Tibial nerve (tissue), 4 donors: ENCODE data around the gene FBXW5. TPM values are rescaled to one million over a fixed set of nuclear protein-coding genes. Genes with fewer than 3 reads are reported as not detected.
A peak's percentile ranks its signal among the peaks of the same experiment; 100 is the strongest.

ENCODE experiments used
- DNase-seq, 2 donors: peaks; one replicate each; pipeline ENCODE4 v3.0.0-alpha.2; 2019; ENCODE audit warnings: low spot score in 2 of 2
- H3K27ac ChIP-seq, 4 donors: fragments of 200-600 bp; sonication (generic) in 3 of 4; one replicate each; pipeline ENCODE4 v1.5.1; 2017 to 2019; ENCODE audit warnings: mild to moderate bottlenecking in 1 of 4
- H3K27me3 ChIP-seq, 2 donors: fragments of 200-600 bp; sonication (generic) in 1 of 2; one replicate each; pipeline versions ENCODE4 v1.5.1 to v1.6.0; 2017 to 2019
- H3K36me3 ChIP-seq, 3 donors: fragments of 200-600 bp; sonication (generic); one replicate each; pipeline ENCODE4 v1.5.1; 2018 to 2019
- H3K4me1 ChIP-seq, 4 donors: fragments of 200-600 bp; sonication (generic) in 3 of 4; one replicate each; pipeline ENCODE4 v1.5.1; 2017 to 2019
- H3K4me3 ChIP-seq, 4 donors: fragments of 200-600 bp; sonication (generic) in 3 of 4; one replicate each; pipeline ENCODE4 v1.5.1; 2017 to 2019; ENCODE audit warnings: mild to moderate bottlenecking in 1 of 4, moderate library complexity in 1 of 4
- H3K9me3 ChIP-seq, 4 donors: fragments of 200-600 bp; sonication (generic) in 3 of 4; one replicate each; pipeline ENCODE4 v1.5.1; 2017 to 2019
- EP300 ChIP-seq, 2 donors: sonication (generic); formaldehyde crosslinking; IDR thresholded peaks; one replicate each; pipeline ENCODE4 v1.6.1; 2017; ENCODE audit warnings: antibody characterized with exemption in 2 of 2, mild to moderate bottlenecking in 1 of 2
- POLR2A ChIP-seq, 2 donors: fragments of 450-650 bp; IDR thresholded peaks; one replicate each; pipeline ENCODE4 v1.6.1; 2017; ENCODE audit warnings: antibody characterized with exemption in 2 of 2, mild to moderate bottlenecking in 2 of 2, moderate library complexity in 2 of 2
- WGBS, 2 donors: methylation state at CpG; one replicate each; pipeline ENCODE4 v1.1.5; 2018; 5-methylcytosine and 5-hydroxymethylcytosine counted together
- total RNA-seq, 4 donors: library from RNA; depleted of rRNA; stranded (reverse); fragments of >200 nt; gene quantifications; one replicate each; pipeline ENCODE4 v1.1.0, GENCODE V29; 2016
- TF ChIP-seq, protein P1 (sequence below), 5 experiments: fragments of 200-600 bp in 3 of 5; fragments of 450-650 bp in 2 of 5; sonication (generic) in 3 of 5; IDR thresholded peaks; one replicate each; pipeline ENCODE4 v1.5.1; 2016 to 2019; ENCODE audit warnings: antibody characterized with exemption in 5 of 5, mild to moderate bottlenecking in 3 of 5, moderate library complexity in 2 of 5

Gene FBXW5
- total RNA-seq, 4 donors from 2014 or later: 138 to 227 (median 193) TPM

DNA sequence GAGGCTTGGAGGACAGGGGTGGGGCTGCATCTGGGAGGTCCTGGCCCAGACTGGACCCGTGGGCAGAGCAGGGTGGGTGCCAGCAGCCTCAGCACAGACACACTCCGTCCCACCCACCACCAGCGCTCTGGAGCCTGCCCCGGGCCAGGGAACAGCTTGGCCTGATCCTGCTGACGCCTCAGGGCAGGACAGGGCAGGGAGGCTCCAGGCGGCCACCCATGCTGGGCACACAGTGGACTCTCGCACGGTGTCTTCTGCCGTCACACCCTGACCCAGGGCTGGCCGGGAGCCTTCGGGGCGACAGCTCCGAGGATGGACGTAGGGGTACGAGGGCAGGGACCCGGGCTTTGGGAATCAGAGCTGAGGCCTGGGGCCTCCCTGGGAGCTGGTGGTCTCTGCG, 24.6 kb upstream of the FBXW5 start:
- 54 to 70% methylated on average over 2 to 17 of the region's 17 CpGs for WGBS, 2 donors

DNA sequence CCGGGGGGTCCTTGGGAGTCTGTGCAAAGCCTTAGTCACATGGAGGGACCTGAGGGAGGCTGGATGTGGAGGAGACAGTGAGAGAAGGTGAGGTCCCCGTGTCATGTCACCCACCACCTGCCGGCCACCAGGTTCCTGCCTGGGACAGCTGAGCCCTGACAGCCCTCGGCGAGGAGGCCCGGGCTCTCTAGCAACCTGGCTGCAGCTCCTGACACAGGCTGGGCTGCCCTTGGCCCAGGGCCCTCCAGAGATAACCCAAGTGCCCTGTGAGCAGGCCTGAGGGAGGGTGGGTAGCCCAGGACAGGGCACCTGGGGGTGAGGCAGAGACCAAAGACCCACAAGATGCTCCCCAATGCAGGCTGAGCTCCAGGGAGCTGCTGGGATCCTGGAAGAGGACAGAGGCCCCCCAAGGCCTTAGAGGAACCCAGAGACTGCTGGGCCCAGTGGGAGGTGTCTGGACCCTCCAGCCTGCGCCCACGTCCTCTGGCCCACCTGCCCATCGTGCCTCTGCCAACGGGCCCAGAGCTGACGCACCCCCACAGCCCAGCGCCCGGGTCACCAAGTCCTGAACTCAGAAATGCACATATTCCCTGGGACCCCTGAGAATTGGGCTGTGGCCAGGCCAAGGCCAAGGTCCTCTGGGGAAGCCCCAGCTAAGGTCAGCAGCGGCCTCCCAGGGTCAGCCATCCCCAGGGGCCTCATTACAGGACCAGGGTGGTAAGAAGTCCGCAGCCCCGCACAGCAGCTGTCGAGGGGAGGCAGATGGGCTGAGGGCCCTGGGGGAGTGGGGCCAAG, 24.0 kb upstream of the FBXW5 start:
- TF ChIP-seq EP300 (IDR thresholded peaks at IDR 0.05) (no peak), POLR2A (IDR thresholded peaks at IDR 0.05) (no peak)
- TF ChIP-seq, protein P1, sequence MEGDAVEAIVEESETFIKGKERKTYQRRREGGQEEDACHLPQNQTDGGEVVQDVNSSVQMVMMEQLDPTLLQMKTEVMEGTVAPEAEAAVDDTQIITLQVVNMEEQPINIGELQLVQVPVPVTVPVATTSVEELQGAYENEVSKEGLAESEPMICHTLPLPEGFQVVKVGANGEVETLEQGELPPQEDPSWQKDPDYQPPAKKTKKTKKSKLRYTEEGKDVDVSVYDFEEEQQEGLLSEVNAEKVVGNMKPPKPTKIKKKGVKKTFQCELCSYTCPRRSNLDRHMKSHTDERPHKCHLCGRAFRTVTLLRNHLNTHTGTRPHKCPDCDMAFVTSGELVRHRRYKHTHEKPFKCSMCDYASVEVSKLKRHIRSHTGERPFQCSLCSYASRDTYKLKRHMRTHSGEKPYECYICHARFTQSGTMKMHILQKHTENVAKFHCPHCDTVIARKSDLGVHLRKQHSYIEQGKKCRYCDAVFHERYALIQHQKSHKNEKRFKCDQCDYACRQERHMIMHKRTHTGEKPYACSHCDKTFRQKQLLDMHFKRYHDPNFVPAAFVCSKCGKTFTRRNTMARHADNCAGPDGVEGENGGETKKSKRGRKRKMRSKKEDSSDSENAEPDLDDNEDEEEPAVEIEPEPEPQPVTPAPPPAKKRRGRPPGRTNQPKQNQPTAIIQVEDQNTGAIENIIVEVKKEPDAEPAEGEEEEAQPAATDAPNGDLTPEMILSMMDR (IDR thresholded peaks at IDR 0.05): no peak
- no peaks in the 10 kb centered on the region for H3K27me3 ChIP-seq
- H3K4me3 ChIP-seq: no peak overlapping the region
- H3K9me3 ChIP-seq: no peaks in the 10 kb centered on the region
- peak overlapping the region; percentile 2 to 70 (median 37) for H3K27ac ChIP-seq
- no peak for DNase-seq
- 53 to 59% methylated on average over 6 to 12 of the region's 17 CpGs for WGBS, 2 donors
- no peaks in the 10 kb centered on the region for H3K36me3 ChIP-seq
- peaks cover 0 to 57% (median 12%) of the 10 kb centered on the region in 4 donors for H3K4me1 ChIP-seq

More for the DNA sequence above, 24.6 kb upstream of the FBXW5 start:
- TF ChIP-seq POLR2A (IDR thresholded peaks at IDR 0.05) (no peak), EP300 (IDR thresholded peaks at IDR 0.05) (peak; percentile 50 to 83)
- TF ChIP-seq, protein P1 (IDR thresholded peaks at IDR 0.05): no peak
- peaks cover 0 to 52% (median 12%) of the 10 kb centered on the region in 4 donors for H3K4me1 ChIP-seq
- no peaks in the 10 kb centered on the region for H3K36me3 ChIP-seq
- H3K9me3 ChIP-seq: no peaks in the 10 kb centered on the region
- H3K27ac ChIP-seq: peak overlapping the region in 3 of 4 donors; percentile 70 to 71 (median 71)
- no peak overlapping the region for H3K4me3 ChIP-seq
- H3K27me3 ChIP-seq: no peaks in the 10 kb centered on the region
- peak in 1 of 2 donors; percentile 42 for DNase-seq

- Histone ChIP-seq H3K27ac (peak overlapping the region in 3 of 4 donors; percentile 21 to 66 (median 26)), H3K36me3 (no peaks in the 10 kb centered on the region), H3K9me3 (no peaks in the 10 kb centered on the region), H3K4me3 (peak overlapping the region in 1 of 4 donors; percentile 3), H3K27me3 (no peaks in the 10 kb centered on the region), H3K4me1 (peaks cover 0 to 66% (median 12%) of the 10 kb centered on the region in 4 donors)
- WGBS, 2 donors: 22 to 27% methylated on average over 23 of the region's 23 CpGs
- TF ChIP-seq, protein P1 (IDR thresholded peaks at IDR 0.05): no peak
- TF ChIP-seq EP300 (IDR thresholded peaks at IDR 0.05): peak; percentile 14 to 33
- no peak for DNase-seq
Observed at GRCh38 chr9:136965771-136966484, 21.4 kb upstream of the FBXW5 start.

GRCh38 chr9:136964833-136965422, 20.4 kb upstream of the FBXW5 start:
- Histone ChIP-seq H3K27me3 (no peaks in the 10 kb centered on the region), H3K27ac (peak overlapping the region in 3 of 4 donors; percentile 36 to 88 (median 42)), H3K4me3 (no peak overlapping the region), H3K9me3 (no peaks in the 10 kb centered on the region), H3K36me3 (no peaks in the 10 kb centered on the region), H3K4me1 (peaks cover 0 to 73% (median 15%) of the 10 kb centered on the region in 4 donors)
- DNase-seq: no peak
- TF ChIP-seq EP300 (IDR thresholded peaks at IDR 0.05): no peak
- TF ChIP-seq, protein P1 (IDR thresholded peaks at IDR 0.05): no peak
- 80 to 84% methylated on average over 26 of the region's 26 CpGs for WGBS, 2 donors
